ENCODE measurements around the gene ZIC1.

Gene ZIC1

DNA sequence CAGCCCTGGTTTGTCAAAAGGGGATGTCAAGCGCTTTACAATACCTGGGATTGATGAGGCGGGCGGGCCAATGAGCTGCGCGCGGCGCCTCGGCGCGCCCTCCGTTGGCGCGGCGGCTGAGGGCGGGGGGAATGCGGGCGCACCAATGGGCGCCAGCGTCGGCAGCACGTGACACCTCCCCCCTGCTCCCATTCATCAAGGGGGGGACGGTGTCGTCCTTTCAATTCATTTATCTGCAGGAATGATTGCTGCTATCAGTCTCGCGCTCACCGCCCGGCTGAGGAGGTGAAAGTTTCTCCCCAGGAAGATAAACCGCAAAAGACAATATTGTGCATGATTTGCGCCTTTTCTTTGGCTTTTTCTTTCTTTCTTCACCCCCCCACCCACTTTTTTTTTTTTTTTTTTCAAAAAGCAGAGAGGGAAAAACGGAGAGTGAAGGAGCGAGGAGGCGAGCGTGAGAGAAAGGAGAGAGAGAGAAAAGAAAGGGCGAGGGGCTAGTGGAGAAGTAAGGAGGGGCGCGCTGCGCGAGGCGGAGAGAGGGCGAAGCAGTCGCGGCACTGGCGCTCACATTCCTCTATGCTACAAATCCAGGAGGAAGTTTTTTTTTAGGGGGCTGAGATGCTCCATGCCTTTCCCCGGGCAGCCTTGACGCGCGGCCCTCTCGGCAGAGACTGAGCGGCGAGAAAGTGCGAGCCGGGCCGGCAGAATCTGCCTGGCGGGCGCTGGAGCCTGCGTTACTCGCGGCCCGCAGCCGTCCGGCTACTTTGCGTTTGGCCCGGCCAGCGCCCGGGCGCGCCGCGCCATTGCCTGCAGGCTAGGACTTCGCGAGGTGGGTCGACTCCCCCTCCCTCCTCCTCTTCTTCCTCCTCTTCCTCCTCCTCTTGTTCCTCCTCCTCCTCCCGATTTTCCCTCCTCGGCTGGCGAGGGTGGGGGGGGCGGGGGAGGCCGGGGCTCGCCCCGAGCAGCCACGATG is at the start of gene ZIC1:
Gene ZIC1 (plus strand): TSS at position 223 of the 973 bp plus-strand sequence. CDS start 748 bp downstream, at position 971.
- DNase-seq (ENCODE audit: low spot score), result no peak

DNA sequence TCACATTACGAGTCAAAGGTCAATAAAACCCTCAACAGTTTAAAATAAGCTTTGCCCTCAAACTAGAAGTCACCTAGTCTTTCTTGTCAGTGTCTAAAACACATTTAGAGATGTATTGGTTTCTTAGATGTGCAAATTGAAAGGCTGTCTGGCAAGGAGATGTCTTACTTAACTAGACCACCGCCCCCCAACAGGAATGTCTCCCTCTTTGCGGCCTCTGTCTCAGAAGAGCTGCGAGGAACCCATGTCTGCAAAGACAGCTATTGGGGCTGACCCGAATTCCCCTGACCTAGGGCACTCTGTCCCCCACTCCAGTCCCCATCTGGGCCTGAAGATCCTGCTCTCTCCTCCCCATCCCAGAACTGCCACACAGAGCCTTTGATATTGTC is 49.1 kb upstream of the ZIC1 start:
- no peak for DNase-seq (ENCODE audit: low spot score)

DNA sequence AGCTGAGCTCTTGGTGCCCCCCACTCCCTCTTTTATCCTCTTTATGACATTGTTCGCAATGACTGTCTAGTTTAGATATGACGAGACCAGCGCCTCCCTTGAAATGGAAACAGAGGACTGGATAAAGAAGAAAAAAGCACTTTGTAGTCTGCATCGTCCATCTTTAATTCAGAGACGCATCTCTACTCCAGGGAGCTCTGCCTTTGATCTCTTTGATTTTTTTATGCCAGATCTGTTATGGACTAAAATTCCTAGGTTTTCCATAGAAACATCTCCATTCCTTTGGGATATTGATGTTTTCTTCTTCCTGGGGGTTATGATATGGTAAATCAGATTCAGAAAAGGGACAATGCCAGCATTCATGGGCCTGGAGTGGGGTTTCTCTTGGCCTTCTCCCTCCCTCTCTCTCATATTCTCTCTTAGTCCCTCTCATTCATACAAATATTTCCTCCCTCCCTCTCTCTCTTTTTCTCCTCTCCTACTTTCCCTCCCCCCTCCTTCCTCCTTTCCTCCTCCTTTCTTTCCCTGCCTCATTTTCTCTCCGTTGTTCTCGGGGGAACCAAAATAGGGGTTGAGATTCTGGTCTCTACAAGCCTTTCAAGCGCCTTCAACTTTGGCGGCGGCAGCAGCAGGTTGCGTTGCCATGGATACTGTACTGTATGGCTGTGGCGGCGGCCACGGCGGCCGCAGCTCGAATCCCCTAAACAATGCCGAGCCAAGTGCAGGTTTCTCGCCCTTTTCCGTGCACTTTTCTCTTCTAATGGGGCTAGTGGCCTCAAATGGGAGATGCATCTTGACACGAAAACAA is 48.3 kb upstream of the ZIC1 start:
- peak; percentile 40 for DNase-seq (ENCODE audit: low spot score)

DNA sequence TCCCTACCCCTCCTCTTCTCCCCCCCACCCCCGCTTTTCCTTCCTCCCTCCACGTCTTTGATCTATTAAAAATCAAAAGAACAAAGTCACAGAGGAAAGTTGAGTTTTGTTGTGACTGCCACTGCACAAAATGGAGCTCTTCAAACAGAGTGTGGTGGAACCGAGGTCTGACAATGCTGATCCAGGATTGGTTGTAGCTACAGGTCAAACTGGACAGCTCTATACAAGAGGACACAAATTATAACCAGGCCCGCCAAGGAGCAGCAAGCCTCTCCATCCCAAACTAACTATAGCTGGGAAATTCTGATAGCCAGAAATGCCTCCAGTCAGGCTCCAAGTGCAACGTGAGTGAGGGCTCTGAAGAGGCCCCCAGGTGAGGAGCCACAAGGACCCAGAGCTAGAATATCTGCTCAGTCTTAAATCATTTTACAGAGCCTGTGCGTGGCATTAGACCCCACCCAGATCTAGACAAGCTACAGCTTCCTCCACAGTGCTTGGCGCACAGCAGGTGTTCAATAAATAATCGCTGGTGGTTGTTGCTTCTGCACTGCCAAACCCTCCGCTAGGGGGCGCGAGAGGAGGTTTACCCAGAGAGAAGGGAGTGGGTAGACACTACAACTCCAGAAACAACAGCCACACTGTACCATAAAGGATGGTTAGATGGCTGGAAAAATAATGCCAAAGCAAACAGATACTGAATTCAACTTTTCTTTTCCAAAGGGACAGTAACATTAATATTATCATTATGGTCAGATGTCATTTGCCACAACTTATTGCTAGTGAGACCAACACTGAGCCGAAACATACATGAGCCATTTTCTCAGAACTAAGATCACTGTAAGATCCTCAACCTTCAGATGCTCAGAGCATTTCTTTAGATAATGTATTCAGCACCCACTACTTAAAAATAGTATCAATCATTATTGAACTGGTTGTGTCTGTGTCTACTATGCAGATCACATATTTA is 47.4 kb upstream of the ZIC1 start:
- peak; percentile 84 for DNase-seq (ENCODE audit: low spot score)

DNA sequence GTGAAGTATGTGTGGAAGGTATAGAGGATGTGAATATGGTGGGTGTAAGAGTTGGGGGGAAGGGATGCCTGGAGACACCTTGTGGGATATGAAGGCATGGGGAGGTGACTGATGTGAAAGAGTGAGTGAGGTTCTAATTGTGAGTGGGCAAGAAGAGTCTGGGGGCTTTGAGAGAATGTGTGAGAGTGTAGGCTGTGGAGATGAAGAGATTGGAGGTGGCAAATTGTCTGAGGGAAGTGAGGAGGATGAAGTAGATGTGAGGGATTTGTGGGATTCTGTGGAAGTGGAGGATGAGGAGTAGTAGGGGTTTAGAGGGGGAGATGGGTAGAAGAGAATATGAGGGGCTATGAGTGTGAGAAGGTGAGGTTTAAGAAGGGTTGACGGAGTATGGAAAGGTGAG is 44.4 kb upstream of the ZIC1 start:
- no peak for DNase-seq (ENCODE audit: low spot score)

DNA sequence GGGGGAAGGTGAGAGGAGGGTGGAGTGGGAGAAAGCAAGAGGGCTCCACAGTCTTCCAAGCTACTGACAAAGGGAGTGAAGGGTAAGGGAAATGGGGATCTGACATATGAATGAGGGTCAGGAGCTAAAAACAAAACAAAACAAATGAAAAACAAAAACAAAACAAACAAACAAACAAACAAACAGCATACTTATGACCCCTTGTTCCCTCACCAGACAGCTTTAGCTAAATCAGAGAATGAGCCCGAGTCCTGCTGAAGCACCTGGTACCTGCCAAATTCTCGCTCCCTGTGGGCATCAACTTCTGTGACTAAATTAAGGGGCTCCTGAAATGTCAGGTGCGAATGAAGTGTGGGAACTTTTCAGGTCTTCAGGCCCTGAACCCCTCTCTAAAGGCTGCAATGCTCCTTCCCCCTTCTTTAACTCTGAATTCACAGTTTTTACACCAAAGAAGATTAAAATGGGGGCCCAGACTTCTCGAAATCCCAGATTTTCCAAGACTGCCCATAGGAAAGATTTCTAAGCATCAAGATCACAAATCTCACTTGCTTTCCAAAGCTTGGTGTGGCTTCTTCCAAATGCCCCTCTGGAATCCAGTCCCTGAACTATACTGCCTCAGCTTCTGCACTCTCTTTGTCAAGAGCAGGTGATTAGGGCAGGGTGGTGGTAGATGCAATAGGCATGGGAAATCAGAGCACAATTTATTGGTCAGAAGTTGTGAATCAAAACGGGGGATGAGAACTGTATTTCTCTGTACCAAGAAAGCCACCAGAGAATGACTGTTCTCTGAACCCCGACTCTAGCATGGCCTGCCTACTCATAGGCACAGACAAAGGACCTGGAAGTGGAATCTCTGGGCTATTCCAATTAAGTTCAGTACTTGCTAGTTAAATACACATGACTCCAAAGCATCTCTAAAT is 43.7 kb upstream of the ZIC1 start:
- DNase-seq (ENCODE audit: low spot score), result no peak

DNA sequence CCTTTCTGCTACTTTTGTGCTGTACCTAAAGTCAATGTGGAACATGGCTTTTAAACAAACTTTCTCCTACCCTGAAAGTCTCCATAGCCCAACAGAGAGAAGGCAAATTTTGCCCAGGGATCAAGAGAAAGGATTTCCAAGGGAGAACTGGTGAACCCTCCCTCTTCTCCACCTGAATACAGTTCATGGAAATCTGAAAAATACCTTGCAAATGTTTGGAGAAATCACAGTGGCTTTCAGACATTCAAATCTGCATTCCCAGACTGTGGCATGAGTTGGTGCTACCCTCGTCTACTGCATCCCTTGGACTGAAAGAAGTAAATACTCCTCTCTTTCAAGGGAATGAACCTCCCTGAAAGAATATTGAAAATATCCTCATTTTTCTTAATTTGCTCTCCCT is 41.5 kb upstream of the ZIC1 start:
- no peak for DNase-seq (ENCODE audit: low spot score)

DNA sequence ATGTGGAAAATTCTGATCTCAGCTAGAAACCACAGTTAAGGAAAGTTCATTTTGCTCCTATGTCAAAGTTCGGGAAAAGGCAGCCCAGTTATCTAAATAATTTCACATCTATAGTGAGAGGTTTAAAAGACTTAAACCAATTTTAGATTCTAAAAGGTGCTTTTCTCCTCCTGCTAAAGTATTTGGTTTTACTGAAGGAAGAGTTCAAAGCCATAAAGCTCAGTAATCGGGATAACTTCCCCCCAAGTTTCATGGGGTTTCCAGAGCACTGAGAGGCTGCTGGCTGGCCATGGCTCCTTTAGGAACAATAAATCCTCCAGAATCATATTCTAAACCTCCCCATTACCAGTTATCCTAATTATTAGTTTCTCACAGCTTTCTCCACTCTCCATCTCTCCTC is 41.0 kb upstream of the ZIC1 start:
- no peak for DNase-seq (ENCODE audit: low spot score)

DNA sequence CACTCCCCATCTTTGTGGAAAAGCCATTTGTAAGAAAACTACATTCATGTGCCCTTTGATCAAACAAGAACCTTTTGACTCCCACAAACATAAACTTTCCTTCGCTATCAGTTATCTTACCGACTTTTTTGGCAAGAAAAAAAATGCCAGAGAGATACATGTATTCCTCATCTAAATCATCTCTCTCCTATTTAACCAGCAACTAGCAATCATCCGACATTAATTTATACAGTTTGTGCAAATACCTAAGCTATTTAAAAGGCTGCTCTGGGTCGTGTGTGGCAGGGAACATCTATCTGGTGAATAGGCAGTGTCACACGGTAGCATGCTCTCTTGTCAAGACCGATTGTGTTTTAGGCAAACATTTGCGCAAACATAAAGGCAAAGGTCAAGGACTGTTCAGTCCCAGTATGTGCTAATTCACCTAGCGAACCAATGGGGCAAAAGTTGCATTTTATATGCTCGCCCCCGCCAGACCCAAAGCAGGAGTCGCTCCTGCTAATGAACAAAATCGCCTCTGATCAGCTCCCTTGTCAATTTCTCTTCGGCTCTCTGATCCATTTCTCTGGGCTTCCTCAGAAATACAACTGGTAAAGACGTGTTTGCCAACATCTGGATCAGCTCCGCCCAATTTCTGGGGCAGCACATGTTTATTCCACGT is 40.5 kb upstream of the ZIC1 start:
- DNase-seq (ENCODE audit: low spot score), result no peak

DNA sequence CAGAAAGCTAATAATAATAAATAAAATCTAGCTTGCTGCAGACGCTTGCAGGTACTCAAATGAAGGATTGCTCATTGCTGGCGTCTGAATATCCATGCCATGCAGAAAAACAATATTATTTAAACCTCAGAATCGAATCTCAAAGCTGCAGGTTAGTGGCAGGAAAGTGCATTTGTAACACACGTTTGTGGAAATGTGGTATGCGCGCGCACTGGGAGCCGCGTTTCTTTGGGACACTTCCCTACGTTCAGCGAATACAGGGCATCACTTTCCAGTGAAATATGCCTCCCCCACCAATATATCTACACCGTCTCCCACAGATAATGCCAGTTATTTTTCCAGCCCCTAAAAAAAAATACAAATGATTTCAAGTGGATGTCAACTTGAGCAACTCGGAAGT is 39.9 kb upstream of the ZIC1 start:
- DNase-seq (ENCODE audit: low spot score), result no peak

DNA sequence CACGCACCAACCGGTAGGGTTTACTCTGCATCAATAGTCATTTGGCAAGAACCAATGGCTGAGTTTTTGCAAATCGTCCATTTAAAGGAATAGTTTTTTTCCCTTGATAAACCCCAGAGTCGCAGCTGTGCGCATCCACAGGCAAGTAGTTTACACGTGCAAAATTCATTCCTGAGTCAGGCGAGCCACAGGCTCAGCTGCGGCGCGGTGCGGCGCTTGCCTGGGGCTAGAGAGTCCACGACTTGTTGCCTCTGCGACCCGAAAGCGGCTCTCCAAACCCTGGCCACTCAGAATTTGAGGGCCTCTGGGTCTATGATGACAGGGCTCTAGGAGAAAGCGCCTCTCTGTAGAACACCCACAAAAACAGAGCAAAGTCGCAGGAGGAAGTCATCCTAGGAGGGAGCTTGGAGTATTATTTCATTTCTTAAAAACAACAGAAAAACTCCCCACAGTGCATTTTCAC is 39.5 kb upstream of the ZIC1 start:
- DNase-seq (ENCODE audit: low spot score), result no peak

DNA sequence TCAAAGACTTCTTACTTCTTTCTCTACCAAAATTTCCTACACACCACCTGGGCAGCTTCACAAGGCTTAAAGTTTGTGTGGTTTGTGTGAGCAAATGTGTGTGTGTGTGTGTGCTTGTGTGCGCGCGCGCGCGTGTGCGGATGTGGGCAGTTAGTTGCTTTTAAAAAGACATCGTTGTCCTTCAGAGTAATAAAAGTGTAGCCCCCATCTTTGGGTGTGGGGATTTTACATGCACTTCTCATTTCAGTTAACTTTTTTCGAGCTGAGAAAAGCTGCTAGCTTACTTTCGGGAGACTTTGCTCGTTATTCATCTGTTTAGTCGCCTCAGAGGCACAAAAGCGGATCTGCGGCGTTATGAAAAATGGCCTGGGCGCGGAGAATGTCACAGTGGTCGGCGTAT is 38.8 kb upstream of the ZIC1 start:
- no peak for DNase-seq (ENCODE audit: low spot score)

DNA sequence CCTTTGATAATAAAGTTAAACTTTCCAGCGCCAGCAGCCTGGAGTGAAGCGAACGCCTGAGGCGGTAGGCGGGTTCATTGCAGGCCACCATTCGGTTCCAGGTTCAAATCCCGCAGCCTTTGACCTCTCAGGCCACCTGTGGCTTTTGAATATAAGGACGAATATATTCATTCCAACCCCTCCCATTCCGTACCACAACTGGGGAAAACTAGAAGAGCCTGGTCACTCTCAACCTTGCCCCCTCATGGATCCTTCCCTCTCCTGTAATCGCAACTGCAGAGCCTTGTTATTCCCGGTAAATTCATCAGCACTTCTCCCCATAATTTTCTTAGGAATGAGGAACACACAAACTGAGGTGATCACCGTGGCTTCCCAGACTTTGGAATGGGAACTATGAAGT is 38.0 kb upstream of the ZIC1 start:
- DNase-seq (ENCODE audit: low spot score), result no peak

DNA sequence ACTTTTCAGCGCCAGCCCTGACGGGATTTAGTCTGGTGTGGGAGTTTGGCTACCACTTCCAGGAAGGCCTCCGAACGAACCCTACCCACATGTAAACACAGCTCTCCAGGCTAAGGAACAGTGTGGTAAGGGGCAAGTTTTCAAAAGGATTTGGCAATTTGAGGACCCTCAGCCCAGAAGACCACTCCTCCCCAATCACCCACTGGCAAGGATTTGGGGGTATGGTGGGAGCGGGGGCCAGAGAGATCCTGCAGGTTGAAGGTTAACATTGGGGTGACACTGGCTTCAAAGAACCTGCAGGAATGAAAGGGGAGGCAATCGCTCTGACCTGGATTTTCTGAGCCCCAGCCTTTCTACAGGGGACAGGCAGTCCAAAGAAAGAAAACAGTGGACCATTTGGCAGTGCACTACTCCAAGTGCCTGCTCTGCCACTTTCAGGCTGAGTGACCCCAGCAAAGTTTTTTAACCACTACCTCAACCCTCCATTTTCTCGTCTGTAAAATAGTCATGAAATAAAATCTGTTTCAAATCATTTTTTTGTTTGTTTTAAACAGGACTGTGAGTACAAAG is 37.3 kb upstream of the ZIC1 start:
- no peak for DNase-seq (ENCODE audit: low spot score)

DNA sequence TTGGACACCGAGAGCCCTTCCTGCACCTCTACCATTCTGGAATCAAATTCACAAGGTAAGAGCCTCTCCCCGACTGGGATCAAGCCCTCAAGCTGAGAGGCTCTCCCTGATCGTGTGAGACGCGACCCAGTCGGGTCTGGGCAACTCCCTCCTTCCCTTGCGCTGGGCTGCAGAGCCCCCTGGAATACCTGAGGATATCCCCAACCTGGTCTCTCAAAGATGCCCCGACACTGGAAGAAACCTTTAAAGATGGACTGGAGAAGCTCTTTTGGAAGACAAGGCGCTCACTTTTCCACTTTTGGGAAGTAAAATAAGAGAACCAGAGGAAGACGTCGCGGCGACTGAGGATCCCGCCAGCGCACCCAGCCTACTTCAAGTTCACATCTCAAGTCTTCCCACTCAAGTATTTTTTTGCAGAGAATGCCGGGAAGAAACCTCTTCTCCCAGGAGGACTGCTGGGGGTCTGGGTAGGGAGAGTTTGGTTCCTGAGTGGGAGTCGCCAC is 36.6 kb upstream of the ZIC1 start:
- no peak for DNase-seq (ENCODE audit: low spot score)

DNA sequence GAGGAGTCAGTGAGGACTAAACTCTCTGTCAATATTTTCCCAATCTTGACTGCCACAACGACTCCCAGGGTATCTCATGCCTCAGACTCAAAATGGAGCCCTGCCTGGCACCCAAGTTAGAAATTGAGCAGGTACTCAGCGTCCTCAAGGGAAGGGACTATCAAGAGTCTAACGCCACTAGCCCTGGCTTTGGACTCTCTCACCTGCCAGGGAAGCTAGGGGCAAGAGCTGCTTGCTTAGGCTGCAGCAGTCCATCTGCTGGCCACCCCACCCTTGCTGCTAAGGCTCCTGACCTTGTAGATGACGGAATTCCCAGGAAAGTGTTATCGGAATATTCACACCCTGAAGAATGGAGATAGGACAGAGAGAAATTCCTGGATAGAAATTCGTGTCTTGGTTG is 35.9 kb upstream of the ZIC1 start:
- no peak for DNase-seq (ENCODE audit: low spot score)

DNA sequence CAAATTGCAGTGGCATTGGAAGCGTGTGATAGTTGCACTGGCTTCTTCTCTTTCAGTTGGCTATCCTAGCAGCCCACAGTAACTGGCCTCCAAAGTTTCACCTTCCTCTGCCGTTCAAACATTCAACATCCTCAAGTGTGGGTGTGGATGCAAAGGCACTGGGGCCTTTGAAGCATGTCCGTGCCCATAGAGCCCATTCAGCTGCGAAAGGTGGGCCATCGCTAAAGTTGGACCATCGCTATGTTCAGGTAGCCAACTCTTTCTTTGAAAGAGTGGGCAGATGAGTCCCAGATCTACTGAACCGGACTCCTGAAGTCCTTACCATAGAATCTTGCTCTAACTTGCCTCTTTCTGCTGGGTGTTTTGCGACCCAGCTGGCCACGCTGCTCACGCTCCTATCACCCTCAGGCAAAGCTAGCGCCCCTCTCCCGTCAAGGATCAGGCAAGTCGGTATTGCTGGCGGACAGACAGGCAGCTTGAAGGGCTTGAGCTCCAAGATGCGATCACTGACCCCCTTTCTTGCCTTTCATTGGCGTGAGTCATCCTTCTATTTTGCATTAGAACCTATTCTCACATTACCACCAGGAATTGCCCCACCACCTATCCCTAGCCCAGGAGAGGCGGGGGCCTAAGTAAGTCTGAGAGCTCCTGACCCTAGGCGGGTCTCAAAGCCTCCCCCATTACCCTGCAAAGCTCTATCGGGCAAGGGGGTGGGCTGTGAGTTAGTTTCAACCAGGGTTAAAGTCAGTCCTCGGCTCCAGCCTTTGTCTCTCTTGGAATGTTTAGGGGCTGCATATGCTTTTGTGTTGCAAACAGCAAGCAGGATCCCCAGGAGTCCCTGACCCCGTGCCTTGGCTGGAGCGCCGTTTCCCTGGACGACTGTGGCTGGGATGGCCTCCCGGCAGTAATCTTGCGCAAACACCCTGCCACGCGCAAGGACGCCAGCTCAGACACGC is 31.5 kb upstream of the ZIC1 start:
- DNase-seq (ENCODE audit: low spot score), result no peak

DNA sequence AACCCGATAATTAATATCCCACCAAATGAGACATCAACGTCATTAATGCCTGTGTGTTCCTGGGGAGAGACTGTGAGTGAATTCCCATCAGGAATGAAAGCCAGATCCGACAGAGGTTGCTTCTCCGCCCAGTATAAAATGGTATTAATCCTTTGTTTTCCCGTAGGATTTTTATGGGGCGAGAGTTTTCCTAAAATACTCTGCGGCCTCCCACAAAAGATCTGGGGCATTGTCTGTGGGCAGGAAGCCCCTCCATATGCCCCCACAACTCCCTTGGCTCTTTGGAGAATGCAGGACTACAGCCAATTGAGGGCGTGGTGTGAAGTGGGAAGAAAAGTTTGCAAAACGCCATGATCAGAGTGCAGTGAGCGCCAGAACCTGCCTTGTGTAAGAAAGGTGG is 29.5 kb upstream of the ZIC1 start:
- DNase-seq (ENCODE audit: low spot score), result no peak

All from NAMALWA (cell line).